H1 (cell line): ENCODE results near the gene ROR1. TPM values are rescaled to one million over a fixed set of nuclear protein-coding genes. Genes with fewer than 3 reads are reported as not detected.

Experiments
- ATF2 ChIP-seq: IDR thresholded peaks from 2 replicates; pipeline ENCODE4 v1.6.1; 2012; ENCODE audit warnings: low read length, inconsistent platforms
- EGR1 ChIP-seq: IDR thresholded peaks from 2 replicates; pipeline ENCODE4 v1.6.1; 2011; ENCODE audit warnings: low read depth, low read length, borderline replicate concordance
- FOSL1 ChIP-seq: IDR thresholded peaks from 2 replicates; pipeline ENCODE4 v1.6.1; 2011; ENCODE audit warnings: mild to moderate bottlenecking, low read depth, low read length, moderate library complexity; ENCODE audit not compliant: insufficient read depth
- MAX ChIP-seq: IDR thresholded peaks from 2 replicates; pipeline ENCODE4 v1.6.1; 2012; ENCODE audit warnings: inconsistent platforms
- NRF1 ChIP-seq: IDR thresholded peaks from 2 replicates; pipeline ENCODE4 v1.6.1; 2011; ENCODE audit warnings: mild to moderate bottlenecking, low read depth, low read length, improper control_type of control experiment
- RNF2 ChIP-seq: fragments of 200-900, 300-1000 bp; sonication (generic); IDR thresholded peaks from 2 replicates; pipeline ENCODE4 v1.7.1; 2016; ENCODE audit warnings: borderline replicate concordance, low read depth, mild to moderate bottlenecking, antibody characterized with exemption, low read length; ENCODE audit not compliant: poor library complexity, severe bottlenecking; ENCODE audit errors: missing control alignments
- SIN3A ChIP-seq, 2 experiments: IDR thresholded peaks in 1 of 2; conservative IDR thresholded peaks in 1 of 2; 2 replicates each; pipeline ENCODE4 v1.6.1; 2011 to 2012; ENCODE audit warnings: low read length in 2 of 2, improper control_type of control experiment in 1 of 2, low read depth in 1 of 2, mild to moderate bottlenecking in 1 of 2
- polyA plus RNA-seq, 7 experiments: library from polyadenylated mRNA; depleted of rRNA in 3 of 7; stranded (reverse) in 5 of 7; unstranded in 2 of 7; fragments of >200 nt in 5 of 7; fragments of 200-250 nt in 2 of 7; gene quantifications; 1 replicate in 5 of 7; 2 replicates in 1 of 7; 4 replicates in 1 of 7; pipeline versions ENCODE4 v1.2.1 to v1.2.3, GENCODE V29; 2011 to 2013; ENCODE audit warnings: missing spikeins in 2 of 7, mixed read lengths in 2 of 7
- total RNA-seq: library from RNA; stranded (reverse); fragmentation: NEBNext Ultra II Directional; extraction: Animal tissue kit (Norgen Biotek cat#: 25700); gene quantifications from 2 replicates; pipeline ENCODE4 v1.2.1, GENCODE V29; 2021

ROR1 gene
- total and polyA plus RNA-seq, 2 of the 8 experiments (the other 6 are each of a cell fraction or from before 2014, with no cell fraction given) = 33.6 to 73.6 TPM

- TF ChIP-seq RNF2 = no peak
- no peak for TF ChIP-seq EGR1
- TF ChIP-seq ATF2 = no peak
- TF ChIP-seq FOSL1 = no peak
- TF ChIP-seq MAX = no peak
- no peak for TF ChIP-seq SIN3A (conservative IDR thresholded peaks at IDR 0.05 in 1 of 2, IDR thresholded peaks at IDR 0.05 in 1 of 2; ENCODE audit: low read depth in 1 of 2, low read length in 2 of 2)
- no peak for TF ChIP-seq NRF1
Measured at GRCh38 chr1:63929106-63929478, 155.3 kb downstream of the ROR1 start (continued).
